ENCODE data around the gene RASA2.

Gene RASA2

DNA sequence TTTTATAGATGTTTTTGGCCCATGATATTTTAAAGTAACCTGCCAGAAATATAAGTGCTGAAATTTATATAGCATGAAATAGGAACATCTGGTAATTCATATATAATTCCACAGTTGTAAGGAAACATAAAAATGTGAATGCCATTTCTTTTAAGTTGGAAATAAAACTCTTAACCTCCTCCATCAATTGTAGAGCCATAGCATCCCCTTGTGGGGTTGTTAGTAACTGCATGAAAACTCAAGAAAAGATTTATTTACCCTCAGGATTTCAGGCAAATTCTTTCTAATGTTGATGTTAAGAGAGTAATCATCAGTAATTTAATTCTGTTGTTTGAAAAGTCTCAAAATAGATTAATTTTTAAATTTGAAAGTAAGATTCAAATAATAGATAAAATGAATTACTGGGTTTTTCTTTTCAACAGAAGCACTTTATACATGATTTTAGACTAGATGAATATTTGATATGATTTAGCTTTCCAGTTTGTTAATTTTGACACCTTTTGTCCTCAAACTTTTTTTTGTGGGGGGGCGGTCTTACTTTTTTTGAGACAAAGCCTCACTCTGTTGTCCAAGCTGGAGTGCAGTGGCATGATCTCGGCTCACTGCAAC lies 74.7 kb downstream of the RASA2 start:
- H3K27me3 ChIP-seq = no peaks in the 10 kb centered on the region
- H3K4me3 ChIP-seq = no peak overlapping the region
- peaks cover 0 to 52% (median 19%) of the 10 kb centered on the region in 10 experiments; a peak in 13 of 20 replicates for H3K4me1 ChIP-seq
- TF ChIP-seq Cebpa-rat (IDR thresholded peaks at IDR 0.05) = no peak
- H3K4me2 ChIP-seq = no peak overlapping the region
- H3K9ac ChIP-seq = no peak overlapping the region
- H3K36me3 ChIP-seq = peaks cover 0 to 79% (median 61%) of the 10 kb centered on the region in 11 experiments; a peak in 18 of 22 replicates
- H3K27ac ChIP-seq = no peak overlapping the region
- no peaks in the 10 kb centered on the region for H3K9me3 ChIP-seq (replicated peaks in 1 of 11)
- peaks cover 0 to 37% (median 0%) of the 10 kb centered on the region in 11 experiments; a peak in 3 of 22 replicates for H4K20me1 ChIP-seq

- H3K4me1 ChIP-seq = peaks cover 0 to 26% (median 3%) of the 10 kb centered on the region in 10 experiments; a peak in 8 of 20 replicates
- peaks cover 0 to 93% (median 49%) of the 10 kb centered on the region in 11 experiments; a peak in 14 of 22 replicates for H3K36me3 ChIP-seq
- peaks cover 0 to 36% (median 0%) of the 10 kb centered on the region in 11 experiments; a peak in 5 of 22 replicates for H4K20me1 ChIP-seq
- H3K27me3 ChIP-seq = no peaks in the 10 kb centered on the region
- H3K4me2 ChIP-seq = no peak overlapping the region
- no peak overlapping the region for H3K9ac ChIP-seq
- H3K27ac ChIP-seq = no peak overlapping the region
- H3K9me3 ChIP-seq (replicated peaks in 1 of 11) = no peaks in the 10 kb centered on the region
- TF ChIP-seq Cebpa-rat (IDR thresholded peaks at IDR 0.05) = no peak
- H3K4me3 ChIP-seq = no peak overlapping the region
These were observed 77.4 kb downstream of the RASA2 start for GRCh38 chr3:141564241-141564640.

GRCh38 chr3:141570068-141570467 lies 83.2 kb downstream of the RASA2 start:
- H3K36me3 ChIP-seq = peaks cover 13 to 100% (median 67%) of the 10 kb centered on the region in 11 experiments; a peak in 21 of 22 replicates
- H3K4me1 ChIP-seq = peaks cover 0 to 7% (median 0%) of the 10 kb centered on the region in 10 experiments; a peak in 2 of 20 replicates
- no peak overlapping the region for H3K4me2 ChIP-seq
- peaks cover 0 to 49% (median 0%) of the 10 kb centered on the region in 11 experiments; a peak in 5 of 22 replicates for H4K20me1 ChIP-seq
- no peak overlapping the region for H3K9ac ChIP-seq
- no peak overlapping the region for H3K4me3 ChIP-seq
- no peaks in the 10 kb centered on the region for H3K27me3 ChIP-seq
- H3K9me3 ChIP-seq (replicated peaks in 1 of 11) = no peaks in the 10 kb centered on the region
- TF ChIP-seq Cebpa-rat (IDR thresholded peaks at IDR 0.05) = no peak
- H3K27ac ChIP-seq = no peak overlapping the region

- no peak for TF ChIP-seq Cebpa-rat (IDR thresholded peaks at IDR 0.05)
- Histone ChIP-seq H3K4me1 (no peaks in the 10 kb centered on the region; a peak in 1 of 20 replicates), H3K9me3 (replicated peaks in 1 of 11) (no peaks in the 10 kb centered on the region), H3K4me3 (no peak overlapping the region), H3K27me3 (no peaks in the 10 kb centered on the region), H4K20me1 (peaks cover 0 to 23% (median 0%) of the 10 kb centered on the region in 11 experiments; a peak in 6 of 22 replicates), H3K36me3 (peaks cover 23 to 98% (median 82%) of the 10 kb centered on the region in 11 experiments), H3K9ac (peak overlapping the region in 1 of 11 experiments; percentile 55; a peak in 1 of 22 replicates), H3K4me2 (peak overlapping the region in 4 of 11 experiments; percentile 7 to 30 (median 14); a peak in 2 of 22 replicates), H3K27ac (no peak overlapping the region)
These were observed 89.3 kb downstream of the RASA2 start for GRCh38 chr3:141575879-141576743.

DNA sequence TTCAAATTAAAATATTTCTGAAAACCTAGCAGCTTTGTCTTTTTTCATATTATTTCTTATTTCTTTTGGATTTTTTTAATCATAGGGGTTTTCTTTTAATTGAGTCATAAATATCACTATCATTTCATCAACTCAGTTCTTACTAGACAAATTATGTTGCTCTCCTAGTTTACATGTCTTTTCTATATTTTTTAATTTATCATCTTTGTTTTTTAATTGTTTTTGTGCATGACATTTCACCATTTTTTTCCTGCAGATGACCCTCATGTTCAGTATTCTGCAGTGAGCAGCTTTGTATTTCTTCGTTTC lies 89.9 kb downstream of the RASA2 start:
- TF ChIP-seq Cebpa-rat (IDR thresholded peaks at IDR 0.05) = no peak
- Histone ChIP-seq H4K20me1 (peaks cover 0 to 17% (median 0%) of the 10 kb centered on the region in 11 experiments; a peak in 5 of 22 replicates), H3K27me3 (no peaks in the 10 kb centered on the region), H3K36me3 (peaks cover 28 to 98% (median 82%) of the 10 kb centered on the region in 11 experiments), H3K4me1 (no peaks in the 10 kb centered on the region; a peak in 1 of 20 replicates), H3K9me3 (replicated peaks in 1 of 11) (no peaks in the 10 kb centered on the region), H3K9ac (no peak overlapping the region), H3K27ac (no peak overlapping the region), H3K4me3 (no peak overlapping the region), H3K4me2 (no peak overlapping the region; a peak in 1 of 22 replicates)

DNA sequence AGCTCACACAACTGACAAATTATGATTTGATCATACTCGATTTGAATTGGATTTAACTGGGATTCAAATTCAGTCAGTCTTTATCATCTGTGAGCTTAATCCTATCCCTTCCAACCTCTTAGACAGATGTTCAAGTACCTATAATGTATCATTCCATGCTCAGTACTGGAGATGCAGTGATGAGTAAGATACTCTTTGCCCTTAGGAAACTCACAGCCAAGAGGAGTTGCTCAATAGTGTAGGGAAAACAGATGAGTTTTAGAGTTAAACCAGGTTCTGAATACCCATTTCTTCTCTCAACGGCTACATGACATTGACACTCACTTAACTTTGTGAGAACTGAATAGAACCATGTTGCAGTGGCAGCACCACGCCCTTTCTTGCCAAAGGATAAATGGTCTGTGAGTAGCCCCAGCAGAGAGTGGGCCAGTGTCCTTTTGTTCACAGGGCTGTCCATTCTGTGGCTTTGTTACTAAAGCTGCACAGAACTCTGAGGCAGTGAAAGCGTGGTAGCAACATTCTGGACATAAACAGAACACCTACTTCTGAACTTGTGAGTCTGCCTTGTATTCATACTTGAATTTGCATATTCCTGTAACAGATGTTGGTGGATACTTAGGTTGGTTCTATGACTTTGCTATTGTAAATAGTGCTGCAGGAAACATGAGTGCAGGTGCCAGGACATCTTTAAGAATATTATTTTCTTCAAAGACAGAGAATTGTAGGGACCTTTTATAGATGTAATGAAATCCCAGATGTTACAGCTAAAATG lies 91.6 kb downstream of the RASA2 start:
- Histone ChIP-seq H4K20me1 (peaks cover 0 to 16% (median 0%) of the 10 kb centered on the region in 11 experiments; a peak in 5 of 22 replicates), H3K9ac (no peak overlapping the region), H3K9me3 (replicated peaks in 1 of 11) (no peaks in the 10 kb centered on the region), H3K4me1 (no peaks in the 10 kb centered on the region; a peak in 1 of 20 replicates), H3K36me3 (peaks cover 25 to 98% (median 84%) of the 10 kb centered on the region in 11 experiments), H3K27ac (no peak overlapping the region), H3K4me2 (no peak overlapping the region), H3K4me3 (no peak overlapping the region), H3K27me3 (no peaks in the 10 kb centered on the region)
- no peak for TF ChIP-seq Cebpa-rat (IDR thresholded peaks at IDR 0.05)

DNA sequence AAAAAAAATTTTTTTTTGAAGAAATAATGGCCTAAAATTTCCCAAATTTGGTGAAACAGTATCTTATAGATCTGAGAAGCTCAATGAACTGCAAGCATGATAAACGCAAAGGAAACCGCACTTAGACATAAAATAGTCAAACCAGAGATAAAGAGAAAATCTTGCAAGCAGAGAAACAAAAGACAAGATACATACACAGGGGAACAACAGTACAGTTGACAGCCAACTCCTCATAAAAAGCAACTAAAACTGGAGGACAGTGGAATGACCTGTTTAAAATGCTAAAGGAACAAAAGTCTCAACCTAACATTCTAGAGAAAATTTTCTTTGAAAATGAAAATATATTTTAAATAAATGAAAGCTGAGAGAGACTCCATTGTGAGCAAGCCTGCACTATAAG lies 107.5 kb downstream of the RASA2 start:
- H4K20me1 ChIP-seq = peaks cover 0 to 12% (median 0%) of the 10 kb centered on the region in 11 experiments; a peak in 1 of 22 replicates
- no peak overlapping the region for H3K4me3 ChIP-seq
- peaks cover 0 to 13% (median 5%) of the 10 kb centered on the region in 11 experiments; a peak in 10 of 22 replicates for H3K9me3 ChIP-seq (replicated peaks in 1 of 11)
- peaks cover 37 to 95% (median 82%) of the 10 kb centered on the region in 11 experiments for H3K36me3 ChIP-seq
- peaks cover 0 to 27% (median 0%) of the 10 kb centered on the region in 10 experiments; a peak in 6 of 20 replicates for H3K4me1 ChIP-seq
- H3K4me2 ChIP-seq = no peak overlapping the region
- no peak overlapping the region for H3K9ac ChIP-seq
- H3K27ac ChIP-seq = no peak overlapping the region
- TF ChIP-seq Cebpa-rat (IDR thresholded peaks at IDR 0.05) = no peak
- H3K27me3 ChIP-seq = no peaks in the 10 kb centered on the region

DNA sequence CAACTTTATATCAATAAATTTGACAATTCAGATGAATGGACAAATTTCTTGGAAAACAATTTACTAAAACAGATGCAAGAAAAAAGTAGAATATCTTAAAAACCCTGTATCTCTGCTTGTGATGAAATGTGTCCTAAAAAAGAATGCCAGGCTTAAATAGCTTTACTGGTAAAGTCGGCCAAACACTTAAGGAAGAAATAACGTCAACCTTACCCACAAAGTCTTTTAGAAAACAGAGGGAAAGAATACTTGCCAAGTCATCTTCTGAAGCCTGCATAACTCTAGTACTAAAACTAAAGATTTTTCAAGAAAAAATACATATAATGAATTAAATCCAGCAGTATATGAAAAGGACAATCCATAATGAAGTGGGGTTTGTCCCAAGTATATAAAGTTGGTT lies 111.1 kb downstream of the RASA2 start:
- H3K9me3 ChIP-seq (replicated peaks in 1 of 11) = peaks cover 13 to 43% (median 36%) of the 10 kb centered on the region in 11 experiments
- no peak overlapping the region for H3K4me3 ChIP-seq
- H3K9ac ChIP-seq = no peak overlapping the region

More for the DNA sequence above, 111.1 kb downstream of the RASA2 start:
- no peaks in the 10 kb centered on the region for H3K27me3 ChIP-seq
- no peak for TF ChIP-seq Cebpa-rat (IDR thresholded peaks at IDR 0.05)
- peaks cover 40 to 100% (median 78%) of the 10 kb centered on the region in 11 experiments for H3K36me3 ChIP-seq
- no peaks in the 10 kb centered on the region for H4K20me1 ChIP-seq
- H3K4me2 ChIP-seq = no peak overlapping the region
- H3K4me1 ChIP-seq = peaks cover 0 to 5% (median 0%) of the 10 kb centered on the region in 10 experiments; a peak in 5 of 20 replicates
- H3K27ac ChIP-seq = no peak overlapping the region

All from BLaER1 treated with 17β-estradiol and CSF1 and Interleukin-3, amounts not matched to agents 10 nM and 100 nM (cell line).